Chondrocyte (in vitro differentiated cells): ENCODE measurements around the gene CCNJ. TPM values are rescaled to one million over a fixed set of nuclear protein-coding genes. Genes with fewer than 3 reads are reported as not detected.

Experiments
- DNase-seq: peaks from one replicate; pipeline ENCODE4 v3.0.0; 2021; ENCODE audit warnings: mixed read lengths, low spot score
- H3K27ac Mint-ChIP-seq: one replicate; pipeline ENCODE4 v1.8.0; 2021; ENCODE audit warnings: mild to moderate bottlenecking, moderate library complexity, mixed read lengths; ENCODE audit not compliant: unreplicated experiment
- H3K27me3 Mint-ChIP-seq: 2 replicates; pipeline ENCODE4 v1.8.0; 2021; ENCODE audit warnings: low read depth, mixed read lengths
- H3K36me3 Mint-ChIP-seq: 2 replicates; pipeline ENCODE4 v1.8.0; 2021; ENCODE audit warnings: low read depth, mixed read lengths
- H3K4me1 Mint-ChIP-seq: 2 replicates; pipeline ENCODE4 v1.8.0; 2021; ENCODE audit warnings: low read depth, mild to moderate bottlenecking, mixed read lengths
- H3K4me3 Mint-ChIP-seq: one replicate; pipeline ENCODE4 v1.8.0; 2021; ENCODE audit warnings: mild to moderate bottlenecking, moderate library complexity, mixed read lengths; ENCODE audit not compliant: unreplicated experiment
- H3K9me3 Mint-ChIP-seq: 2 replicates; pipeline ENCODE4 v1.8.0; 2021; ENCODE audit warnings: low read depth, mixed read lengths
- CTCF ChIP-seq: fragments of 200-600 bp; sonication (generic); IDR thresholded peaks from 2 replicates; pipeline ENCODE4 v1.5.0; 2021; ENCODE audit warnings: antibody characterized with exemption, mild to moderate bottlenecking, moderate library complexity
- total RNA-seq: library from RNA; stranded (reverse); gene quantifications from 3 replicates; pipeline ENCODE4 v1.2.1, GENCODE V29; 2021

CCNJ gene
- total RNA-seq, 1 donor from 2014 or later = 7.6 TPM

GRCh38 chr10:96017191-96017687 lies 26.1 kb upstream of the CCNJ start:
- DNase-seq = no peak
- no peaks in the 10 kb centered on the region for H3K9me3 Mint-ChIP-seq
- H3K27ac Mint-ChIP-seq = no peak overlapping the region
- no peaks in the 10 kb centered on the region for H3K4me1 Mint-ChIP-seq
- no peaks in the 10 kb centered on the region for H3K36me3 Mint-ChIP-seq
- no peak overlapping the region for H3K4me3 Mint-ChIP-seq
- H3K27me3 Mint-ChIP-seq = peaks cover 36% of the 10 kb centered on the region
- peak; percentile 94 for TF ChIP-seq CTCF

GRCh38 chr10:96021332-96021731 lies 22.1 kb upstream of the CCNJ start:
- H3K4me3 Mint-ChIP-seq = no peak overlapping the region
- no peaks in the 10 kb centered on the region for H3K9me3 Mint-ChIP-seq
- no peaks in the 10 kb centered on the region for H3K36me3 Mint-ChIP-seq
- H3K27ac Mint-ChIP-seq = no peak overlapping the region
- peaks cover 19% of the 10 kb centered on the region for H3K27me3 Mint-ChIP-seq
- no peak for TF ChIP-seq CTCF
- no peaks in the 10 kb centered on the region for H3K4me1 Mint-ChIP-seq
- DNase-seq = no peak

GRCh38 chr10:96022739-96023138 lies 20.6 kb upstream of the CCNJ start:
- no peak overlapping the region for H3K4me3 Mint-ChIP-seq
- no peaks in the 10 kb centered on the region for H3K4me1 Mint-ChIP-seq
- DNase-seq = no peak
- peaks cover 15% of the 10 kb centered on the region for H3K27me3 Mint-ChIP-seq
- no peaks in the 10 kb centered on the region for H3K36me3 Mint-ChIP-seq
- H3K9me3 Mint-ChIP-seq = no peaks in the 10 kb centered on the region
- TF ChIP-seq CTCF = no peak
- H3K27ac Mint-ChIP-seq = no peak overlapping the region

GRCh38 chr10:96023168-96023567 lies 20.2 kb upstream of the CCNJ start:
- H3K9me3 Mint-ChIP-seq = peaks cover 2% of the 10 kb centered on the region
- no peak for DNase-seq
- H3K27me3 Mint-ChIP-seq = peaks cover 15% of the 10 kb centered on the region
- H3K4me3 Mint-ChIP-seq = no peak overlapping the region
- no peak for TF ChIP-seq CTCF
- H3K36me3 Mint-ChIP-seq = no peaks in the 10 kb centered on the region
- no peaks in the 10 kb centered on the region for H3K4me1 Mint-ChIP-seq
- no peak overlapping the region for H3K27ac Mint-ChIP-seq

GRCh38 chr10:96025566-96025965 lies 17.8 kb upstream of the CCNJ start:
- peaks cover 2% of the 10 kb centered on the region for H3K9me3 Mint-ChIP-seq

More at GRCh38 chr10:96025566-96025965, 17.8 kb upstream of the CCNJ start:
- Mint-ChIP-seq H3K36me3 (no peaks in the 10 kb centered on the region), H3K27ac (no peak overlapping the region), H3K4me1 (no peaks in the 10 kb centered on the region), H3K27me3 (peaks cover 13% of the 10 kb centered on the region), H3K4me3 (no peak overlapping the region)
- peak; percentile 26 for TF ChIP-seq CTCF
- DNase-seq = no peak
